Activated CD4-positive, alpha-beta T cell treated with anti-CD3 and anti-CD28 coated beads for 24 hours (primary cell): Measurements from ENCODE around the gene IRS1.
A peak's percentile ranks its signal among the peaks of the same experiment; 100 is the strongest.

ENCODE experiments used
- DNase-seq, 2 donors: peaks; one replicate each; pipeline ENCODE4 v3.0.0-alpha.2; 2020; ENCODE audit warnings: low read depth in 2 of 2

Gene IRS1

DNA sequence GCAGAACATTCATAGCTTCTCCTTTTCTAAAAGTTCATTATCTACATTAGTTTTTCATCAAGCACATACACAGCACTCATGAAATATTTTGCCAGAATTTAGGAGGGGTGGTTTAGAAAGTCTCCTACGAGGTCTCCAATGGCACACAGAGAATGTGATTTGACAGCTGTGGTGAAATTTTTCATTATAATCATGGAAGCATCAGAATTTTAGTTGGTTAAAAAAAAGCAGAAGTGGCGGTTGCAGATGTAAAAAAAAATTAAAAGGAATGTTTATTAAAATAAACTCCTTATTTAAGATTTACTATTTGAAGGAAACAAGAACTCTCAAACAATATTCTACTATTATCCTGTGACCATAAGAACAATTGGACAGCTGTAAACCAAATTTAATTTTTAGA, 25.4 kb upstream of the IRS1 start:
- no peak for DNase-seq

GRCh38 chr2:226818930-226819329, 19.3 kb upstream of the IRS1 start:
- DNase-seq, result no peak

- DNase-seq, result no peak
Observed at GRCh38 chr2:226813148-226813701, 13.6 kb upstream of the IRS1 start.

DNA sequence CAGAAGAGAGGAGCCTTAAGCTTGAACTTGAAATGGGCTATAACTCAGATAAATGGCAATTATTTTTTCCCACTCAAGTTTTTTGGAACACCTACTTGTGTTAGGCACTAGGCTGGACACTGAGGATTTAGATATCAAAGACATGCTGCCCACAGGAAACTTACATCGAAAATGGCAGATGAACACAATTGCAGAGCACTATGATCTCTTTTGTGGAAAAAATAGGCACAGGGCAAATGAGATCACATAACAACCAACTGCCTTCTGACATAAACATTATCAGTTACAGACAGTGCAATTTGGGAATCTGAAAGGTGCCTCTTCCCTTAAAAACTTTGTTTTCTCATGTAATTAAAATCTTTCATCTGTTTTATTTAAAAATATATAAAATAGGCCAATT, 3.8 kb upstream of the IRS1 start:
- DNase-seq, result no peak

- no peak for DNase-seq
Observed at GRCh38 chr2:226802573-226802972, 3.0 kb upstream of the IRS1 start.

DNA sequence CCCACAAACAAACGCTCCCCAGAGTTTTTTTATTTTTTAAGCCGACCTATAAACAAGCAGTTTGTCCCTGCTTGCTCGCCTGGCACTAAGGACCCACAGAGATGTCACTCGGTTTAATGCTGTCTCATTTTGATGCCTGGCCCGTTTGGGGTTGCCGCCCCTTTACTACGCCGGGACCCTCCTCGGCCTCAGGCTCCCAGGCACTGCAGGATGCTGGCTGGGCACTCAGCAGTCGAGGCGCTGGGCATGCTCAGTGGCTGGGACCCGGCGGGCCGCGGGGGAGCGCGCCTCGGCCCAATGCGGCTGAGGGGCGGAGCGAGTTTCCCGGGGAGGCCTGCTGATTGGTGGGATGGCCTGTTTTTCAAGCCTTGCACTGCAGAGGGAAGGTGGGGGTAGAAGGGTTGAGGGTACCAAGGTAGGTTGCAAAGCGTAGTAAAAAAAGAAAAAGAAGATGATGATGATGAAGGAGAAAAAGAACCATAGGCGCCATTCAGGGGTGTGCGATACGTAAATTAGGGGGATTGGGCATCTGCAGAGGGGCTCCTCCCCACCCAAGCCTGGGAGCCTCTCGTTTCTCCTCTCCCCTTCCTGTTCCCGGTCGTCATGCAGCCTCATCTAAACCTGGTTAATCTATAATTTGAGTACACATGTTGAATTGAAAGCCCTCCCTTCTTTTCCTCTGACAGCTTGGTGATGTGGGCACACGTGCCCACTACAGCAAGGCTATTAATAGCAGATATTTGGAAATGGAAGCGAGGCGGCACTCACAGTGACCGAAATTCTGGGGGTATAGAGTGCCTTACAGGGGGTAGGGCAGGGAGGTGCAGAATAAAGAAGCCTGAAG, 1.5 kb upstream of the IRS1 start:
- peak; percentile 68 to 79 for DNase-seq

GRCh38 chr2:226799976-226800940, 638 bp upstream of the IRS1 start:
- DNase-seq, result no peak

DNA sequence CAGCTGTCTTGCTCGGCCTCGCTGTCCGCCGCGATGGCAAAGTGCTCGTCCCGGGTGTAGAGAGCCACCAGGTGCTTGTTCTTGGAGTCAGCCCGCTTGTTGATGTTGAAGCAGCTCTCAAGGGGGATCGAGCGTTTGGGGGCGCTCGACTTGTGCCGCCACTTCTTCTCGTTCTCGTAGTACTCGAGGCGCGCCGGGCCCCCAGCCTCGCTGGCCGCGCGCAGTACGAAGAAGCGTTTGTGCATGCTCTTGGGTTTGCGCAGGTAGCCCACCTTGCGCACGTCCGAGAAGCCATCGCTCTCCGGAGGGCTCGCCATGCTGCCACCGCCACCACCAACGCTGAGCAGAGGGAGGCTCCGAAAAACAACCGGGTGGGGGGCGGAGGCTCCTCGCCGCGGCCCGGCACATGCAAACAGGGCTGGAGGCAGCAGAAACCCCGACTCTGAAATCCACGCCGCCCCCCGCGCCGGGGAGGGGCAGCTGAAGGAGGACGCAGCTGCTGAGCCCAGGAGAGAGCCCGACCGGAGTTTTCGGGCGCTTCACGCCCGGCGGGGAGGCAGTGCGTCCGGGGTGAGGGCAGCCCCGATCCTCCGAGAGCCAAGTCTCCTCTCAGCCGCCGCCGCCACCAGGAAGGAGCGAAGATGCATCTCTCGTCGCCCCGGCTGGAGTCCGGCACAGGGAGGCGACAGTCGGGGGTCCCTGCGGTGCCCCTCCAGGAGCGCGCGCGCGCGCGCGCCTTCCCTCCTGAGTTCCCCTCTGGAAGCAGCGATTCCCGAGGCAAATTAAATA, 1.0 kb downstream of the IRS1 start:
- no peak for DNase-seq

DNA sequence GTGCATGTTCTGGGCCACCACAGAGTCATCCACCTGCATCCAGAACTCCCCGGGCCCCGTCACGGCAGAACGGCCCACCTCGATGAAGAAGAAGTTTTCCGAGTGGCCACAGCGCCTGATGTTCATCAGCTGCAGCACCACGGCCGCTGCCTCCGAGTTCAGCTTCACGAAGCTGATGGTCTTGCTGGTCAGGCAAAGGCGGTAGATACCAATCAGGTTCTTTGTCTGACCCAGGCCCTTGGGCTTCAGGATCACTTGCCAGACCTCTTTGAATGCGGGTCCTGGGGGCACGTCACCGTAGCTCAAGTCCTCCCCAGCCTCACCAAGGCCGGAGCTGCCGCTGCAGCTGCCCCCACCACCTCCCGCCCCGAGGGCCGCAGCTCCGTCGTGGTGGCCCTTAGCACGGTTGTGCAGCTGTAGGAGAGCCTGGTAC, 1.6 kb downstream of the IRS1 start:
- no peak for DNase-seq

DNA sequence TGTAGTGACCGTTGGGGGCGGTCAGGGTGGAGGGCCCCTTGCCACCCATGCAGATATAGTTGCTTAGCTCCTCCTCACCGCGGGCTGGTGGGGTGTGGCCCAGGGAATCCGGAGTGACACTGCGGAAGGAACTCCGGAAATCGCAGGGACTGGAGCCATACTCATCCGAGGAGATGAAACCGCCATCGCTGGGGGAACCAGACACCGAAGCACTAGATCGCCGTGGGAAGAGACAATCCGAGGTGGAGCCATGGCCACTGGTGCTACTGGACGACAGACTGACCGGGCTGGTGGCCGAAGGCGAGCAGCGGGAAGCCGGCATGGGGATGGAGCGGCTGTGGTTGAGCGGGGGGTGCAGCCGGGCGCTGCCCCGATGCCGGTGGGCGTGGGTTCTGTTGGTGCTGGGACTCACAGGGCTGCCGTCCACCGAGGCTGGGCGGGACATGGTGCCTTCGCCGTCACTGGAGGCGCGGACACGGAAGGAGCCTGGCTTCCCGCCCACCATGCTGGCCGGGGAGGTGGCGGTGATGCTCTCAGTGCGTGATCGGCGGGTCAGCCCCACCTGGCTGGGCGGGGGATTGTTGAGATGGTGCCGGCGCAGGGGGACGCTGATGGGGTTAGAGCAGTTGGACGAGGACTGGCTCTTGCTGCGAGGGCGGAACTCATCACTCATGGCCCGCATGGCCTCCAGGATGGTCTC, 2.2 kb downstream of the IRS1 start:
- no peak for DNase-seq

DNA sequence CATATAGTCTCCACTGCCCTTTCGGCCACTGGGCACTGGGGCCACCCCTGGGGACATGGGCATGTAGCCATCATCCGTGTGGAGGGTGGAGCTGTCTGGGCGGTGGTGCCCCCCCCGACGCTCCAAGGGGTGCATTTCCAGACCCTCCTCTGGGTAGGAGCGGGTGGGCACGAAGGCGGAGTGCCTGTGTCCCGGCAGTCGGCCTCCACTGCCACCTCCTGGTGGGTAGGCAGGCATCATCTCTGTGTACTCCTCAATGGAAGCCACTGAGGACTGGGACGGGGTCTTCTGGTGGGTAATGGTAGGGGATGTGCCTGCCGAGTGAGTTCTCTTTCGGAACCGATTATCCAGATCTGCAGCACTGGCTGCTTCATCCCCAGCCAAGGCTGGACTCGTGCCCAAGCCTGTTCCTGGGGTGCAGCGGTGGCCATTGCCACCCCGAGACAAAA, 2.8 kb downstream of the IRS1 start:
- no peak for DNase-seq

- DNase-seq, result no peak
Observed at GRCh38 chr2:226796012-226796839, 3.4 kb downstream of the IRS1 start.

DNA sequence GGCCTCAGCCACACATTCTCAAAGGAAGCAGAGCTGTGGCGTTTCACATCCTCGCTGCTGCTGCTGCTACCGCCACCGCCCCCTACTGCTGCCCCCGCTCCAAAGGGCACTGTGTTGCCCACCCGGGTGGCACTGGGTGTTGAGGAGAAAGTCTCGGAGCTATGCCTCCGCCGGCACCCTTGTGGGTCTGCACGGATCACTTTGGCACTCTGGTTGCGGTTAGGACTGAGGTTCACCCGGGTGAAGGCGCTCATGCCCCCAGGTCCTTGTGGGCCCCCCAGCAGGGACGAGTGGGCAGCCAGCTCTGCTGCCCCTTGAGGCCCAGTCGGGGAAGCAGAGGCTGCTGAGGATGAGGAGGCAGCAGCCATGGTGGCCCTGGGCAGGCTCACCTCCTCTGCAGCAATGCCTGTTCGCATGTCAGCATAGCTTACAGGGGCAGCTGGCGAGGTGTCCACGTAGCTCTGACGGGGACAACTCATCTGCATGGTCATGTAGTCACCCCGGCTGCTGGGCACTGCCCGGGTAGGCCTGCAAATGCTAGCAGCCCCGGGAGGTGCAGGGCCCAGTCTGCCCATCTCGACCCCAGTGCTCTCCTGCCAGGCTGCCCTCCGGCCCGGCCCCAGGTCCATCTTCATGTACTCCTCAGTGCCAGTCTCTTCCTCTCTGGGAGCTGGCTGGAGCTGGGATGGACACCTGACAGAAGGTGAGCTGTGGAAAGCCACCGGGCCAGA, 4.2 kb downstream of the IRS1 start:
- DNase-seq, result no peak

GRCh38 chr2:226794751-226795171, 4.9 kb downstream of the IRS1 start:
- DNase-seq, result no peak

- no peak for DNase-seq
Observed at GRCh38 chr2:226794196-226794661, 5.4 kb downstream of the IRS1 start.

DNA sequence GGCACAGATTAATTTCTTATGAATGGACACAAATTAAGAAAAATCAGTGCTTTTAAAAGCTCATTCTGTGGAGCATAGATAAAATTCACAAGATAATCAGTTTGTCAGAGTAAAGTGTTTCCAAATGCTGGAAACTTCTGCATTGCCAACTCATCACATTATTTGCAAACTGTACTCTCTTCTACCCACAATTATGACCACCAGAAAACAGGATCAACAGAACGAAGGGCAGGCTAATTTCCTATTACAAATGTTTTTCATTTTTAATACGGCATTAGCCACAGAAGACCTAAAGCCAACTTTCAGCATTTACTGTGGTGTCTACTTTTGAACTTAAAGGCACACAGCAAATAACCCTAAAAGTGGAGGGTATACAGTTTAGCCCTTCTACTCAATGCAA, 6.0 kb downstream of the IRS1 start:
- DNase-seq, result no peak

DNA sequence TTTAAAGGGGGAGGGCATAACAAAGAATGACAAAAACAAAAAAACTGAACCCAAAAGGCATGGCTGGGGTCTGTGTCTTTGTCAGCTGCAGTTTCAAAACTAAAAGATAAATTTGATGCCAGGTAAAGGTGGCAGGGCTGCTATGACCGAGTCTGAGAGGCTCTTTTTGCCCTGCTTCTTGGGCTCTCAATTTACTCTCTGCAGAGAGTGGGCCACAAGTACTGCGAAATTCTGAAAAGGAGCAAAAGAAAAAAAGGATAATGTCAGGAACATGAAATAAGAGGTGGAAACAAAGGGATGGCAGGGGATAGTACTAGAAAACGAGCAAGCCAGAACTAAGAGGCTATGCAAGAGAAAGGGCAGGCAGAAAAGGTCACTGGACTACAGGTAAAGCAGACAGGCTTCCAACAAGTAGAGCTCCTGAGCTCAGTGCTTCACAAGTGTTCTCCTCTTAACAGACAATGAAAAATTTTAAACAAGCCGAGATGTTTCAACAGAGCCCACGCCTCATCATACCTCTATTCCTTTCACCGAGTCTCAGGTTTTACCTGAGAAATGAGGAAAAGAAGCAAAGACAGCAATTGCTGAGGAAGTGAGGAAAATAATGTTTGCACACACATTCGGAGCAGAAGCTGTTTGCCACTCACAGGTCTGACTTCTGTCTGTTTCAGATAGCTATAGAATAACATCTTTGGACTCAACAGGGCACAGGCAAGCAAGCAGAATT, 7.3 kb downstream of the IRS1 start:
- no peak for DNase-seq

- peak; percentile 85 to 90 for DNase-seq
Observed at GRCh38 chr2:226791487-226792081, 8.0 kb downstream of the IRS1 start.
